K562 (cell line): ENCODE data around the gene FBXO36. TPM values are rescaled to one million over a fixed set of nuclear protein-coding genes. Genes with fewer than 3 reads are reported as not detected.

Experiments
- ATAC-seq: fragments of 200-7000 bp; cut with Tn5 transposase; 3 replicates; pipeline ENCODE4 v1.9.1; 2020; ENCODE audit warnings: moderate library complexity
- BruUV-seq: library from RNA; stranded (reverse); fragments of 400-500 nt; replicated peaks from 2 replicates; lab custom pipeline; 2021; lab: Mats Ljungman, UMichigan
- CTCF ChIA-PET: fragments of 300-600 bp; formaldehyde crosslinking; extraction: SDS; loops from one replicate; lab custom pipeline; 2021; ENCODE audit warnings: low intra/inter-chr PET ratio; lab: Yijun Ruan, JAX
- POLR2A ChIA-PET: fragments of 300-600, 350-650 bp; sonication (Branson Sonifier 250); formaldehyde crosslinking; extraction: SDS; loops from one replicate; lab custom pipeline; 2021; ENCODE audit warnings: antibody characterized with exemption, inconsistent platforms; lab: Yijun Ruan, JAX
- DNase-seq, 4 experiments: peaks; one replicate each; pipeline versions ENCODE4 v3.0.0 to v3.0.0-alpha.2; 2011 to 2018; ENCODE audit warnings: low spot score in 3 of 4, mixed read lengths in 3 of 4; ENCODE audit errors: extremely low read depth in 1 of 4
- FAIRE-seq: peaks from 2 replicates; lab custom pipeline; 2011; peaks lifted over from hg19 to GRCh38; lab: Jason Lieb, UNC
- H2AFZ ChIP-seq: 2 replicates; pipeline ENCODE4 v1.6.0; 2011; ENCODE audit warnings: low read depth, low read length, control low read depth, inconsistent platforms
- H3K27ac ChIP-seq: fragments of 200-600 bp; 3 replicates; pipeline ENCODE4 v1.8.0; 2011; ENCODE audit warnings: low read depth, mild to moderate bottlenecking, control low read depth, inconsistent platforms, low read length, moderate library complexity, mixed read lengths; ENCODE audit errors: extremely low read depth
- H3K27me3 ChIP-seq, 2 experiments: fragments of 300-600 bp in 1 of 2; 2 replicates in 1 of 2; 3 replicates in 1 of 2; pipeline versions ENCODE4 v1.6.0 to v1.8.0; 2011; ENCODE audit warnings: inconsistent platforms in 2 of 2, low read length in 2 of 2, mild to moderate bottlenecking in 1 of 2, mixed read lengths in 1 of 2, moderate library complexity in 1 of 2; ENCODE audit not compliant: control insufficient read depth in 2 of 2, insufficient read depth in 2 of 2
- H3K36me3 ChIP-seq: fragments of 300-600 bp; 3 replicates; pipeline ENCODE4 v1.8.0; 2011; ENCODE audit warnings: mild to moderate bottlenecking, low read length, inconsistent platforms; ENCODE audit not compliant: control insufficient read depth, insufficient read depth
- H3K4me1 ChIP-seq, 2 experiments: fragments of 200-600 bp in 1 of 2; replicated peaks in 1 of 2; 2 replicates in 1 of 2; 3 replicates in 1 of 2; pipeline versions ENCODE4 v1.5.1 to v1.8.0; 2011; ENCODE audit warnings: inconsistent platforms in 2 of 2, low read length in 2 of 2, mild to moderate bottlenecking in 1 of 2, mixed read lengths in 1 of 2, moderate library complexity in 1 of 2; ENCODE audit not compliant: control insufficient read depth in 2 of 2, insufficient read depth in 2 of 2
- H3K4me2 ChIP-seq: 2 replicates; pipeline ENCODE4 v1.6.1; 2011; ENCODE audit warnings: low read length, control low read depth, inconsistent platforms, mixed read lengths; ENCODE audit not compliant: insufficient read depth
- H3K4me3 ChIP-seq: fragments of 200-600 bp; sonication (generic), shearing (Covaris generic); 2 replicates; pipeline ENCODE4 v1.5.1; 2016; ENCODE audit warnings: control low read depth, inconsistent platforms
- H3K79me2 ChIP-seq: fragments of 200-600 bp; 3 replicates; pipeline ENCODE4 v1.8.0; 2011; ENCODE audit warnings: low read length, inconsistent platforms; ENCODE audit not compliant: control insufficient read depth, insufficient read depth
- H3K9ac ChIP-seq, 2 experiments: 2 replicates each; pipeline versions ENCODE4 v1.6.0 to v1.6.1; 2011; ENCODE audit warnings: low read depth in 2 of 2, low read length in 2 of 2, control low read depth in 1 of 2, inconsistent platforms in 1 of 2, mild to moderate bottlenecking in 1 of 2, mixed read lengths in 1 of 2; ENCODE audit not compliant: insufficient read depth in 1 of 2
- H3K9me1 ChIP-seq: one replicate; pipeline ENCODE4 v1.6.0; 2011; ENCODE audit warnings: inconsistent platforms, mild to moderate bottlenecking, low read length, moderate library complexity; ENCODE audit not compliant: control insufficient read depth, insufficient read depth
- H3K9me3 ChIP-seq: replicated peaks from 2 replicates; pipeline ENCODE4 v1.5.1; 2011; ENCODE audit warnings: low read depth, low read length, inconsistent platforms; ENCODE audit not compliant: control insufficient read depth, insufficient read depth
- H4K20me1 ChIP-seq: replicated peaks from 2 replicates; pipeline ENCODE4 v1.6.1; 2011; ENCODE audit warnings: low read length, inconsistent platforms, mixed read lengths; ENCODE audit not compliant: control insufficient read depth, insufficient read depth
- CHCHD3 ChIP-seq: fragments of 250-450 bp; sonication (Bioruptor Pico); IDR thresholded peaks from 2 replicates; pipeline ENCODE4 v2.1.2; 2022; ENCODE audit warnings: mild to moderate bottlenecking
- E2F3 ChIP-seq: fragments of 250-450 bp; sonication (Bioruptor Pico); IDR thresholded peaks from 2 replicates; pipeline ENCODE4 v1.4.0; 2020; ENCODE audit warnings: mild to moderate bottlenecking
- EP300 ChIP-seq: IDR thresholded peaks from 2 replicates; pipeline ENCODE4 v1.6.1; 2012; ENCODE audit warnings: low read length, improper control_type of control experiment
- FOXA1 ChIP-seq: fragments of 450-650 bp; IDR thresholded peaks from 2 replicates; pipeline ENCODE4 v1.6.1; 2016; ENCODE audit warnings: mild to moderate bottlenecking, borderline replicate concordance
- GTF2F1 ChIP-seq: IDR thresholded peaks from 2 replicates; pipeline ENCODE4 v1.6.1; 2011; ENCODE audit warnings: low read depth, low read length, improper control_type of control experiment
- HIVEP1 ChIP-seq: fragments of 250-450 bp; sonication (Bioruptor Pico); IDR thresholded peaks from 2 replicates; pipeline ENCODE4 v1.4.0; 2020; ENCODE audit warnings: mild to moderate bottlenecking
- JUN ChIP-seq, 2 experiments: sonication (generic) in 1 of 2; formaldehyde crosslinking in 1 of 2; IDR thresholded peaks; 2 replicates each; pipeline versions ENCODE4 v1.6.1 to v1.8.0; 2012 to 2022; ENCODE audit warnings: borderline replicate concordance in 2 of 2, mild to moderate bottlenecking in 2 of 2, improper control_type of control experiment in 1 of 2, low read depth in 1 of 2, low read length in 1 of 2, missing genetic modification reagents in 1 of 2
- L3MBTL2 ChIP-seq: fragments of 450-650 bp; IDR thresholded peaks from 2 replicates; pipeline ENCODE4 v1.6.1; 2016; ENCODE audit warnings: mild to moderate bottlenecking, moderate library complexity
- MYBL2 ChIP-seq, 2 experiments: fragments of 450-650 bp in 1 of 2; sonication (generic) in 1 of 2; formaldehyde crosslinking in 1 of 2; IDR thresholded peaks; 2 replicates each; pipeline versions ENCODE4 v1.6.1 to v1.8.1; 2017 to 2022; ENCODE audit warnings: borderline replicate concordance in 1 of 2, inconsistent platforms in 1 of 2, low read depth in 1 of 2, mild to moderate bottlenecking in 1 of 2, missing genetic modification reagents in 1 of 2, moderate library complexity in 1 of 2
- RBFOX2 ChIP-seq: fragments of 200-400 bp; formaldehyde crosslinking; IDR thresholded peaks from 2 replicates; pipeline ENCODE4 v1.6.1; 2017; ENCODE audit warnings: low read depth, mild to moderate bottlenecking, low read length, moderate library complexity
- SLC30A9 ChIP-seq: fragments of 250-450 bp; sonication (Bioruptor Pico); IDR thresholded peaks from 2 replicates; pipeline ENCODE4 v1.8.0; 2022; ENCODE audit warnings: mild to moderate bottlenecking, moderate library complexity
- XRCC4 ChIP-seq: IDR thresholded peaks from one replicate; pipeline ENCODE4 v1.6.1; 2011; ENCODE audit not compliant: insufficient read depth, insufficient read length; ENCODE audit errors: extremely low read depth
- YY1 ChIP-seq, 3 experiments: IDR thresholded peaks; 2 replicates each; pipeline ENCODE4 v1.6.1; 2011; ENCODE audit warnings: low read length in 2 of 3, mild to moderate bottlenecking in 2 of 3, moderate library complexity in 2 of 3, borderline replicate concordance in 1 of 3, control low read depth in 1 of 3, low read depth in 1 of 3; ENCODE audit not compliant: insufficient read depth in 3 of 3, insufficient replicate concordance in 2 of 3, control insufficient read depth in 1 of 3, insufficient read length in 1 of 3; ENCODE audit errors: extremely low read depth in 1 of 3
- ZNF23 ChIP-seq: fragments of 250-450 bp; sonication (Bioruptor Pico); IDR thresholded peaks from 2 replicates; pipeline ENCODE4 v1.4.0; 2020; ENCODE audit warnings: mild to moderate bottlenecking
- ZNF263 ChIP-seq: sonication (generic); formaldehyde crosslinking; IDR thresholded peaks from 2 replicates; pipeline ENCODE4 v1.8.0; 2022; ENCODE audit warnings: mild to moderate bottlenecking, missing genetic modification reagents, borderline replicate concordance
- ZNF436 ChIP-seq: fragments of 250-450, 450-650 bp; sonication (Bioruptor Pico); formaldehyde crosslinking; IDR thresholded peaks from 2 replicates; pipeline ENCODE4 v1.7.0; 2020; ENCODE audit warnings: mild to moderate bottlenecking
- WGBS: fragments of 100-300 bp; shearing (Covaris generic); methylation state at CpG from one replicate; pipeline ENCODE4 v1.1.6; 2016; ENCODE audit warnings: low coverage, mixed read lengths; ENCODE audit not compliant: insufficient coverage; ENCODE audit errors: missing lambda C conversion rate; 5-methylcytosine and 5-hydroxymethylcytosine counted together
- in situ Hi-C: fragments of 300-500 bp; cut with MboI; formaldehyde crosslinking; loops from 4 replicates; pipeline ENCODE4 v1.15.0; 2018; ENCODE audit warnings: inconsistent platforms, mixed read lengths
- intact Hi-C: fragments of 100-400 bp; cut with micrococcal nuclease; formaldehyde crosslinking; loops from 2 replicates; pipeline ENCODE4 v1.14.2; 2022
- polyA plus RNA-seq, 8 experiments: library from polyadenylated mRNA; depleted of rRNA in 4 of 8; stranded (reverse) in 5 of 8; unstranded in 3 of 8; fragments of >200 nt; fragmentation: Nextera tagmentation in 2 of 8; fragmentation: Illumina TruSeq in 1 of 8; extraction: Ambion mirVana in 2 of 8; extraction: Trizol in 1 of 8; gene quantifications; 2 replicates each; pipeline versions ENCODE4 v1.2.1 to v1.2.3, GENCODE V29; 2011 to 2014; ENCODE audit warnings: inconsistent platforms in 1 of 8, missing spikeins in 1 of 8
- total RNA-seq, 7 experiments: library from RNA; depleted of rRNA in 6 of 7; stranded (reverse); fragments of >200 nt in 6 of 7; fragmentation: Illumina TruSeq in 2 of 7; extraction: Trizol in 2 of 7; gene quantifications; 2 replicates each; pipeline versions ENCODE4 v1.2.1 to v1.2.3, GENCODE V29; 2011 to 2021; ENCODE audit warnings: low replicate concordance in 1 of 7
- TF ChIP-seq, protein P1 (sequence below): sonication (generic); formaldehyde crosslinking; IDR thresholded peaks from 2 replicates; pipeline ENCODE4 v1.8.0; 2022; ENCODE audit warnings: missing genetic modification reagents, mild to moderate bottlenecking, borderline replicate concordance
- TF ChIP-seq, protein P2 (sequence below): sonication (generic); formaldehyde crosslinking; IDR thresholded peaks from 2 replicates; pipeline ENCODE4 v1.8.1; 2022; ENCODE audit warnings: missing genetic modification reagents

FBXO36 gene
- total and polyA plus RNA-seq, 9 of the 15 experiments (the other 6 are each of a cell fraction or from before 2014, with no cell fraction given) = 0.40 to 0.91 (median 0.58) TPM

DNA sequence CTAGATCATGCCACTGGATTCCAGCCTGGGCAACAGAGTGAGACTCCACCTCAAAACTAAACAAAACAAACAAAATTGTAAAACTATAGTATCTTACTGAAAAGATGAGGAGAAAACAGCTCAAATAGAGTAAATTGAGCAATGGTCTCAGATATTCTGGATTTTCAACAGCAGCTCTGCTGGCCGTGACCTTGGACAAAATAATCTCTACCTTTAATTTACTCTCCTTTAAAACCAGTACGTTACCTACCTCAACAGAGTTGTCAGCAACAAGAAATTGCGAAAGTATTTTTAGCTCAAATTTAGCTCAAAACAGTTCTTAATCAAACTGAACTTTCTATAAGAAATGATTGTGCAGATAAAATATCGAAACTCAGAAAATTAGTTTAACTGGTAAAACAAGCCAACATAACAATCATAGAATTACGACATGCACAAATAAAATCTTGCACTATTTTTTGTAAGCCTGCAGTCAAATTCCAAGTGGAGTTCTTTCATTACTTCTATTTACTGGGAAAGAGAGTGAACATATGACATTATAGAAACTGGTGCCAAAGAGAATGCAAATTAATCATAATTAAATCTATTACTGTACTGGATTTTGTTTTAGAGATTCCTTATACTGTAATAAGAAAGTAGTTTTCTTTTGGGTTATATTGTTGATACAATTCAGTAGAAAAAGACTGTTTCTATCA is 41.3 kb upstream of the FBXO36 start:
- ATAC-seq (no peak), DNase-seq (no peak), FAIRE-seq (no peak)
- Histone ChIP-seq H3K27me3 (no peaks in the 10 kb centered on the region), H3K9me3 (no peaks in the 10 kb centered on the region), H2AFZ (no peak overlapping the region), H3K4me2 (no peak overlapping the region), H3K9me1 (no peaks in the 10 kb centered on the region), H3K9ac (no peak overlapping the region), H3K79me2 (peaks cover 49% of the 10 kb centered on the region), H3K27ac (no peak overlapping the region), H3K36me3 (peaks cover 32% of the 10 kb centered on the region), H3K4me1 (no peaks in the 10 kb centered on the region), H4K20me1 (no peaks in the 10 kb centered on the region), H3K4me3 (no peak overlapping the region)
- in situ Hi-C loops (no loop called here), intact Hi-C loops (no loop called here)
- WGBS = 93% methylated on average over 5 of the region's 5 CpGs
- no TSS peak for BruUV-seq
- TF ChIP-seq ZNF263 (no peak), SLC30A9 (no peak), ZNF23 (CRISPR knock-in tag) (no peak), MYBL2 (IDR thresholded peaks at IDR 0.05; ENCODE audit: low read depth) (no peak), MYBL2 (CRISPR knock-in tag; IDR thresholded peaks at IDR 0.05; ENCODE audit: borderline replicate concordance) (no peak), YY1 (IDR thresholded peaks at IDR 0.05; ENCODE audit: borderline replicate concordance in 1 of 3, control insufficient read depth in 1 of 3, extremely low read depth in 1 of 3, insufficient read depth in 3 of 3, insufficient read length in 1 of 3, insufficient replicate concordance in 2 of 3, low read depth in 1 of 3, low read length in 2 of 3) (no peak), E2F3 (CRISPR knock-in tag) (no peak), L3MBTL2 (no peak), CHCHD3 (CRISPR knock-in tag) (no peak), XRCC4 (no peak), FOXA1 (no peak), EP300 (no peak), GTF2F1 (no peak), RBFOX2 (no peak), HIVEP1 (CRISPR knock-in tag) (no peak), ZNF436 (CRISPR knock-in tag) (no peak), JUN (IDR thresholded peaks at IDR 0.05; ENCODE audit: borderline replicate concordance, low read depth, low read length) (no peak), JUN (CRISPR knock-in tag; IDR thresholded peaks at IDR 0.05; ENCODE audit: borderline replicate concordance) (no peak)
- TF ChIP-seq, protein P1, sequence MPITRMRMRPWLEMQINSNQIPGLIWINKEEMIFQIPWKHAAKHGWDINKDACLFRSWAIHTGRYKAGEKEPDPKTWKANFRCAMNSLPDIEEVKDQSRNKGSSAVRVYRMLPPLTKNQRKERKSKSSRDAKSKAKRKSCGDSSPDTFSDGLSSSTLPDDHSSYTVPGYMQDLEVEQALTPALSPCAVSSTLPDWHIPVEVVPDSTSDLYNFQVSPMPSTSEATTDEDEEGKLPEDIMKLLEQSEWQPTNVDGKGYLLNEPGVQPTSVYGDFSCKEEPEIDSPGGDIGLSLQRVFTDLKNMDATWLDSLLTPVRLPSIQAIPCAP = no peak
- TF ChIP-seq, protein P2, sequence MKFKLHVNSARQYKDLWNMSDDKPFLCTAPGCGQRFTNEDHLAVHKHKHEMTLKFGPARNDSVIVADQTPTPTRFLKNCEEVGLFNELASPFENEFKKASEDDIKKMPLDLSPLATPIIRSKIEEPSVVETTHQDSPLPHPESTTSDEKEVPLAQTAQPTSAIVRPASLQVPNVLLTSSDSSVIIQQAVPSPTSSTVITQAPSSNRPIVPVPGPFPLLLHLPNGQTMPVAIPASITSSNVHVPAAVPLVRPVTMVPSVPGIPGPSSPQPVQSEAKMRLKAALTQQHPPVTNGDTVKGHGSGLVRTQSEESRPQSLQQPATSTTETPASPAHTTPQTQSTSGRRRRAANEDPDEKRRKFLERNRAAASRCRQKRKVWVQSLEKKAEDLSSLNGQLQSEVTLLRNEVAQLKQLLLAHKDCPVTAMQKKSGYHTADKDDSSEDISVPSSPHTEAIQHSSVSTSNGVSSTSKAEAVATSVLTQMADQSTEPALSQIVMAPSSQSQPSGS (CRISPR knock-in tag) = no peak
- ChIA-PET POLR2A (no interaction called here), CTCF (no interaction called here)
